Measurements from ENCODE around the gene ESR1. TPM values are rescaled to one million over a fixed set of nuclear protein-coding genes. Genes with fewer than 3 reads are reported as not detected.

ESR1 gene
- total RNA-seq, 1 donor from 2014 or later = not detected

DNA sequence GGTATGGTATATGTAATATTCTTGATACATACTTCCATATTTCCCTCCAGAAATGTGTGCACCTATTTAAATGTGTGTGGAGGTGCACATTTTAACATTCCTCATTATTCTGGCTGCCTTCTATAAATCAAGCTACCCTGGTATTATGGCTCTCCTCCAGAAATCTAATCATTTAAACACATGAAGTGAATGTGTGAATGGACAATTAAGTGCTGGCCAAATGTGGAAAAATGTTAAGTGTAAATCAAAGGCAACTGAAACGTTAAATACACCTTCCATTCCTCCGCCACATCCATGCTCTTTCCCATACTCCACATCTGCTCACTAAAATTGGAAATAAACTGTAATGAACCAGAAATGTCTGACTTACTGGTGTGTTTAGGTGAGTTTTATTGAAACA is 24.9 kb upstream of the ESR1 start:
- H3K27ac Mint-ChIP-seq = no peak overlapping the region
- no peaks in the 10 kb centered on the region for H4K20me1 ChIP-seq (ENCODE audit: low read depth)
- no peaks in the 10 kb centered on the region for H3F3A ChIP-seq (ENCODE audit: low read depth)
- H3K4me3 Mint-ChIP-seq = no peak overlapping the region
- DNase-seq (ENCODE audit: low spot score) = no peak
- no peak overlapping the region for H3K27ac ChIP-seq
- H3K36me3 Mint-ChIP-seq = no peaks in the 10 kb centered on the region
- H3K4me1 ChIP-seq = no peaks in the 10 kb centered on the region
- H3K9me3 ChIP-seq (ENCODE audit: low read depth) = no peaks in the 10 kb centered on the region
- H3K27me3 Mint-ChIP-seq (ENCODE audit: insufficient read depth, low read depth) = no peaks in the 10 kb centered on the region
- TF ChIP-seq CTCF (IDR thresholded peaks at IDR 0.05) (no peak), EZH2phosphoT487 (IDR thresholded peaks at IDR 0.05) (no peak), EZH2 (IDR thresholded peaks at IDR 0.05) (no peak)
- no peaks in the 10 kb centered on the region for H3K4me1 Mint-ChIP-seq
- H3K4me2 ChIP-seq = no peak overlapping the region
- no peak overlapping the region for H3K9ac ChIP-seq
- H2AFZ ChIP-seq (replicated peaks) = no peak overlapping the region
- H3K9me3 Mint-ChIP-seq = peaks cover 4% of the 10 kb centered on the region
- H3K79me2 ChIP-seq (ENCODE audit: low read depth) = no peaks in the 10 kb centered on the region
- no peak overlapping the region for H3K4me3 ChIP-seq
- H3K36me3 ChIP-seq = no peaks in the 10 kb centered on the region
- no peaks in the 10 kb centered on the region for H3K27me3 ChIP-seq

DNA sequence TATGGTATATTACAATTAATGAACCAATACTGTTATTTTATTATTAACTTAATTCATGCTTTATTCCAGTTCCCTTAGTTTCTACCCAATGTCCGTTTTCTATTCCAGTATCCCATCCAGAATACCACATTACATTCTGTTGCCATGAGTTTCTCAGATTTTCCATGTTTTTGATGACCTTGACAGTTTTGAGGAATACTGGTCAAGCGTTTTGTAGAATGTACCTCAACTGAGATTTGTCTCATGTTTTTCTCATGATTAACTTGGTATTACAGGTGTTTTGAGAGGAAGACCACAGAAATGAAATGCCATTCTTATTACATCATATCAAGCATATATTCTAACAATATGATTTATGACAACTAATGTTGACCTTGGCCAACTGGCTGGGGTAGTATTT is 23.8 kb upstream of the ESR1 start:
- H3K36me3 Mint-ChIP-seq = no peaks in the 10 kb centered on the region
- no peaks in the 10 kb centered on the region for H3K4me1 Mint-ChIP-seq
- H3K27me3 ChIP-seq = no peaks in the 10 kb centered on the region

DNA sequence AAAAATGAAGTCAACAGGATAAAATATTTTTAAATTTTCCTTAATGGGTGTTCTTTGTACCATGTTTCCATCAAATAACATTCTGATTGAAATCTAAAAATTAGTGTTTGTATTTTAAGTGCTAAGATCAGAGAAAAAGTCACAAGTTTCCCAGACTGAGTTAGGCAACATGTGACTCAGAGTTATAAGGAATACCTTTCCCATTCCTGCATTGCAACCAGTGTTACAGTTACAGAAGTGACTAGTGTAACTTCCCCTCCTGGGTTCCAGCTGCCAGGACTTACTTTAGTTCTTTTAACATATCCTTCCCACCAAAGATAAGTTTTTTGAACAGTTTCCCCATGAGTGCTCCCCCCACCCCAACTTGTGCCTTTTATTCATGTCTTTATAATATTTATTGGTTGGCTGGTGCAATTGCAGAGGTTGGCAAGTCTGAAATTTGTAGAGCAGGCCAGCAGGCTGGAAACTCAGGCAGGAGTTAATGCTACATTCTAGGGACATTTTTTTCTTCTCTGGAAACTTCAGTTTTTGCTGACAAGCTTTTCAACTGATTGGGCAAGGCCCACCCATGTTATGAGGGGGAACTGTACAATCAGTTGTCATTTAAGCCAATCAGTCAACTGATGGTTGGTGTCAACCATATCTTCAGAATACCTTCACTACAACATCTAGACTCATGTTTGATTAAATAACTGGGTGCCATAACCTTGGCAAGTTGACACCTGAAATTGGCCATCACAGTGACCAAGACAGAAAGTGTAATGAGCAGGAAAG is 22.9 kb upstream of the ESR1 start:
- no peak overlapping the region for H3K4me3 ChIP-seq

More for the DNA sequence above, 23.8 kb upstream of the ESR1 start:
- no peak overlapping the region for H3K27ac ChIP-seq
- H3K4me1 ChIP-seq = no peaks in the 10 kb centered on the region
- no peaks in the 10 kb centered on the region for H3F3A ChIP-seq (ENCODE audit: low read depth)
- H4K20me1 ChIP-seq (ENCODE audit: low read depth) = no peaks in the 10 kb centered on the region
- H3K36me3 ChIP-seq = no peaks in the 10 kb centered on the region
- no peaks in the 10 kb centered on the region for H3K79me2 ChIP-seq (ENCODE audit: low read depth)
- no peak overlapping the region for H3K9ac ChIP-seq
- Mint-ChIP-seq H3K4me3 (no peak overlapping the region), H3K27me3 (ENCODE audit: insufficient read depth, low read depth) (no peaks in the 10 kb centered on the region), H3K9me3 (peaks cover 8% of the 10 kb centered on the region), H3K27ac (no peak overlapping the region)
- no peak for TF ChIP-seq CTCF (IDR thresholded peaks at IDR 0.05)
- TF ChIP-seq EZH2 (IDR thresholded peaks at IDR 0.05) = no peak
- TF ChIP-seq EZH2phosphoT487 (IDR thresholded peaks at IDR 0.05) = no peak
- no peak overlapping the region for H2AFZ ChIP-seq (replicated peaks)
- no peak for DNase-seq (ENCODE audit: low spot score)
- H3K4me3 ChIP-seq = no peak overlapping the region
- H3K9me3 ChIP-seq (ENCODE audit: low read depth) = no peaks in the 10 kb centered on the region
- no peak overlapping the region for H3K4me2 ChIP-seq

More for the DNA sequence above, 22.9 kb upstream of the ESR1 start:
- H3K4me3 Mint-ChIP-seq = no peak overlapping the region
- TF ChIP-seq EZH2 (IDR thresholded peaks at IDR 0.05) (no peak), EZH2phosphoT487 (IDR thresholded peaks at IDR 0.05) (no peak), CTCF (IDR thresholded peaks at IDR 0.05) (no peak)
- peaks cover 8% of the 10 kb centered on the region for H3K9me3 Mint-ChIP-seq
- DNase-seq (ENCODE audit: low spot score) = no peak
- H2AFZ ChIP-seq (replicated peaks) = no peak overlapping the region
- H3K36me3 ChIP-seq = no peaks in the 10 kb centered on the region
- no peak overlapping the region for H3K27ac Mint-ChIP-seq
- no peaks in the 10 kb centered on the region for H4K20me1 ChIP-seq (ENCODE audit: low read depth)
- H3K4me2 ChIP-seq = no peak overlapping the region
- no peaks in the 10 kb centered on the region for H3K4me1 ChIP-seq
- H3K9ac ChIP-seq = no peak overlapping the region
- no peaks in the 10 kb centered on the region for H3F3A ChIP-seq (ENCODE audit: low read depth)
- no peaks in the 10 kb centered on the region for H3K27me3 ChIP-seq
- no peaks in the 10 kb centered on the region for H3K79me2 ChIP-seq (ENCODE audit: low read depth)
- H3K27me3 Mint-ChIP-seq (ENCODE audit: insufficient read depth, low read depth) = no peaks in the 10 kb centered on the region
- no peaks in the 10 kb centered on the region for H3K9me3 ChIP-seq (ENCODE audit: low read depth)
- no peaks in the 10 kb centered on the region for H3K36me3 Mint-ChIP-seq
- H3K27ac ChIP-seq = no peak overlapping the region
- no peaks in the 10 kb centered on the region for H3K4me1 Mint-ChIP-seq
